ENCODE measurements around the gene GRID2.

DNA sequence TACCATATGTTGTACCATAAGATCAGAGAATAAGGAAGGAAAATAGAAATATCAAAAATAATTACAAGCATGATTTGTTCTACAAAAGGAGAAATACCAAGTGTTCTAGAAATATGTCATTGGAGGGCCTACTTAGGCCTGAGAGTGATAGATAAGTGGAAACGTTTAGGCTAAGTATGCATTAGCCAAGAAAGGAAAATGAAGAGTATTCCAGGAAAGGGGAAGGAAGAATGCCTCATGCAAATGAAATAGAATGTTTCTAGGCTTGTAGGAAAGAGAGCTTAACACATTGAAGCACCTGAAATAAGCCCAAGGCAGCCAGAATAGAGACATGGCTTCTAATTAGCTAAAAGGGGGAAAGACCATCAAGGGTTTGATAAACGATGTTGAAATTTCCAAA lies 929.1 kb downstream of the GRID2 start:
- TF ChIP-seq, protein P1, sequence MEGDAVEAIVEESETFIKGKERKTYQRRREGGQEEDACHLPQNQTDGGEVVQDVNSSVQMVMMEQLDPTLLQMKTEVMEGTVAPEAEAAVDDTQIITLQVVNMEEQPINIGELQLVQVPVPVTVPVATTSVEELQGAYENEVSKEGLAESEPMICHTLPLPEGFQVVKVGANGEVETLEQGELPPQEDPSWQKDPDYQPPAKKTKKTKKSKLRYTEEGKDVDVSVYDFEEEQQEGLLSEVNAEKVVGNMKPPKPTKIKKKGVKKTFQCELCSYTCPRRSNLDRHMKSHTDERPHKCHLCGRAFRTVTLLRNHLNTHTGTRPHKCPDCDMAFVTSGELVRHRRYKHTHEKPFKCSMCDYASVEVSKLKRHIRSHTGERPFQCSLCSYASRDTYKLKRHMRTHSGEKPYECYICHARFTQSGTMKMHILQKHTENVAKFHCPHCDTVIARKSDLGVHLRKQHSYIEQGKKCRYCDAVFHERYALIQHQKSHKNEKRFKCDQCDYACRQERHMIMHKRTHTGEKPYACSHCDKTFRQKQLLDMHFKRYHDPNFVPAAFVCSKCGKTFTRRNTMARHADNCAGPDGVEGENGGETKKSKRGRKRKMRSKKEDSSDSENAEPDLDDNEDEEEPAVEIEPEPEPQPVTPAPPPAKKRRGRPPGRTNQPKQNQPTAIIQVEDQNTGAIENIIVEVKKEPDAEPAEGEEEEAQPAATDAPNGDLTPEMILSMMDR (IDR thresholded peaks at IDR 0.05), result no peak
- no peak for TF ChIP-seq POLR2A (IDR thresholded peaks at IDR 0.05)
